Gastrocnemius medialis (tissue), 4 donors: ENCODE measurements around the gene ZNF710. TPM values are rescaled to one million over a fixed set of nuclear protein-coding genes. Genes with fewer than 3 reads are reported as not detected.
A peak's percentile ranks its signal among the peaks of the same experiment; 100 is the strongest.

ENCODE experiments used
- ATAC-seq, 2 donors: fragments of 150-250 bp; one replicate each; pipeline ENCODE4 v1.9.1; 2016
- DNase-seq, 2 donors: peaks; one replicate each; pipeline ENCODE4 v3.0.0-alpha.2; 2019
- H3K27ac ChIP-seq, 4 donors: fragments of 200-600 bp; sonication (generic); 1 replicate in 1 of 4; 2 replicates in 3 of 4; pipeline ENCODE4 v1.5.1; 2016 to 2018; ENCODE audit warnings: mild to moderate bottlenecking in 2 of 4, moderate library complexity in 1 of 4
- H3K27me3 ChIP-seq, 3 donors: fragments of 200-600 bp; sonication (generic) in 2 of 3; 1 replicate in 1 of 3; 2 replicates in 2 of 3; pipeline versions ENCODE4 v1.5.1 to v1.6.0; 2016 to 2019; ENCODE audit warnings: mild to moderate bottlenecking in 1 of 3, moderate library complexity in 1 of 3
- H3K36me3 ChIP-seq, 2 donors: fragments of 200-600 bp; sonication (generic) in 1 of 2; one replicate each; pipeline ENCODE4 v1.5.1; 2017 to 2018
- H3K4me1 ChIP-seq, 2 donors: fragments of 200-600 bp; sonication (generic) in 1 of 2; one replicate each; pipeline ENCODE4 v1.5.1; 2016 to 2017; ENCODE audit warnings: mild to moderate bottlenecking in 2 of 2
- H3K4me3 ChIP-seq, 4 donors: fragments of 200-600 bp; sonication (generic) in 3 of 4; 1 replicate in 1 of 4; 2 replicates in 3 of 4; pipeline ENCODE4 v1.5.1; 2016 to 2019; ENCODE audit warnings: mild to moderate bottlenecking in 2 of 4
- H3K9me3 ChIP-seq, 3 donors: fragments of 200-600 bp; sonication (generic) in 2 of 3; 1 replicate in 1 of 3; 2 replicates in 2 of 3; pipeline ENCODE4 v1.5.1; 2016 to 2019
- POLR2A ChIP-seq, 2 donors: fragments of 450-650 bp; IDR thresholded peaks; one replicate each; pipeline ENCODE4 v1.6.1; 2017; ENCODE audit warnings: antibody characterized with exemption in 2 of 2, mild to moderate bottlenecking in 2 of 2, moderate library complexity in 2 of 2
- in situ Hi-C, 4 donors: fragments of 200-750 bp; cut with MboI; loops; one replicate each; pipeline versions ENCODE4 v1.15.0 to v1.8.0; 2017; ENCODE audit warnings: low sequenced_read_pairs in 4 of 4
- intact Hi-C: fragments of 100-400 bp; cut with DNase I; formaldehyde crosslinking; loops from one replicate; pipeline ENCODE4 v1.15.1; 2023; ENCODE audit warnings: low total_unique reads
- total RNA-seq, 4 donors: library from RNA; depleted of rRNA; stranded (reverse); fragments of >200 nt; gene quantifications; one replicate each; pipeline versions ENCODE4 v1.1.0 to v1.2.3, GENCODE V29; 2016
- TF ChIP-seq, protein P1 (sequence below), 5 experiments: fragments of 450-650 bp in 3 of 5; fragments of 200-600 bp in 2 of 5; sonication (generic) in 2 of 5; IDR thresholded peaks in 4 of 5; conservative IDR thresholded peaks in 1 of 5; 1 replicate in 4 of 5; 2 replicates in 1 of 5; pipeline ENCODE4 v1.5.1; 2016 to 2019; ENCODE audit warnings: antibody characterized with exemption in 5 of 5, mild to moderate bottlenecking in 3 of 5, moderate library complexity in 3 of 5

Gene ZNF710
- total RNA-seq, 4 donors from 2014 or later, result 2.6 to 5.4 (median 3.2) TPM

DNA sequence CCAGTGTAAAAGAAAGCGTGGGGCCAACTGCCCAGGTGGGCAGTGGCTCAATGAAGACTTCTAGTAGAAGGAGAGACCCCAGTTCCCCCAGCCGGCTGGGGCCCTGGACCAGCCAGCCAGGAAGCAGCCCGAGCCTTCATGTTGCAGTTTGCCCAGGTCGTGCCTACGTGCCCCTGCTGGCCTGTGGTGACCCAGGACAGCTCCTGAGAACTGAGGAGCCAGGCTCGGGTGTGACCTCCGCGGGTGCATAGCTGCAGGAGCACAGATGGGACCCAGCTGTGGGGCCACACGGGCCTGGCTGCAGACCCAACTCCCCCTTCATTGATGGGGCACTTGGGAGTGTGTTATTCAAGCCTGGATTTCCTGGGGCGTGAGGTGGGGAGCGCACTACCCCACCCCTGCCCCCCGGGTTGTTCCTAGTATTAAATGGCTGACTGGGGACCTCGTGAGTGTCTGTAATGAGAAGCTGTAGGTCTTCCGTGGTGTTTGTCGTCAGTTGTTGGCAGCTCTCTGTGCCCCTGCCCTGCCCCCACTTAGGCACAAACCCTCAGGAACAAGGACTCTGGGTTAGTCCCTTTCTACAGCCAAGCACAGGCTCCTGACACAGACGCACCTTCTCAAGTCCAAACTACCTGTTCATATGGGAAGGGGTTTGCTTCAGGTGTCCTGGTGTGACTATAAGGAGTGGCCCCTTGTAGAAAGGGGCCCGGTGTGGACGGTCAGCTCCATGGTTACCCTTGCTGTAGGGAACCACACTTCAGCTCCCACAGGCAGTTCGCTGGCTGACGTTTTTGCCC, 62.0 kb downstream of the ZNF710 start:
- Histone ChIP-seq H3K27ac (peak overlapping the region; percentile 77 to 89 (median 82)), H3K4me3 (no peak overlapping the region), H3K4me1 (peaks cover 49 to 52% of the 10 kb centered on the region in 2 donors), H3K27me3 (no peaks in the 10 kb centered on the region), H3K36me3 (no peaks in the 10 kb centered on the region), H3K9me3 (no peaks in the 10 kb centered on the region)
- TF ChIP-seq POLR2A (IDR thresholded peaks at IDR 0.05), result no peak
- TF ChIP-seq, protein P1, sequence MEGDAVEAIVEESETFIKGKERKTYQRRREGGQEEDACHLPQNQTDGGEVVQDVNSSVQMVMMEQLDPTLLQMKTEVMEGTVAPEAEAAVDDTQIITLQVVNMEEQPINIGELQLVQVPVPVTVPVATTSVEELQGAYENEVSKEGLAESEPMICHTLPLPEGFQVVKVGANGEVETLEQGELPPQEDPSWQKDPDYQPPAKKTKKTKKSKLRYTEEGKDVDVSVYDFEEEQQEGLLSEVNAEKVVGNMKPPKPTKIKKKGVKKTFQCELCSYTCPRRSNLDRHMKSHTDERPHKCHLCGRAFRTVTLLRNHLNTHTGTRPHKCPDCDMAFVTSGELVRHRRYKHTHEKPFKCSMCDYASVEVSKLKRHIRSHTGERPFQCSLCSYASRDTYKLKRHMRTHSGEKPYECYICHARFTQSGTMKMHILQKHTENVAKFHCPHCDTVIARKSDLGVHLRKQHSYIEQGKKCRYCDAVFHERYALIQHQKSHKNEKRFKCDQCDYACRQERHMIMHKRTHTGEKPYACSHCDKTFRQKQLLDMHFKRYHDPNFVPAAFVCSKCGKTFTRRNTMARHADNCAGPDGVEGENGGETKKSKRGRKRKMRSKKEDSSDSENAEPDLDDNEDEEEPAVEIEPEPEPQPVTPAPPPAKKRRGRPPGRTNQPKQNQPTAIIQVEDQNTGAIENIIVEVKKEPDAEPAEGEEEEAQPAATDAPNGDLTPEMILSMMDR (IDR thresholded peaks at IDR 0.05 in 4 of 5, conservative IDR thresholded peaks at IDR 0.05 in 1 of 5), result no peak
- in situ Hi-C loops, result no loop called here
- intact Hi-C loops, result no loop called here
- no peak for DNase-seq
- ATAC-seq, result peak; percentile 16 to 20

DNA sequence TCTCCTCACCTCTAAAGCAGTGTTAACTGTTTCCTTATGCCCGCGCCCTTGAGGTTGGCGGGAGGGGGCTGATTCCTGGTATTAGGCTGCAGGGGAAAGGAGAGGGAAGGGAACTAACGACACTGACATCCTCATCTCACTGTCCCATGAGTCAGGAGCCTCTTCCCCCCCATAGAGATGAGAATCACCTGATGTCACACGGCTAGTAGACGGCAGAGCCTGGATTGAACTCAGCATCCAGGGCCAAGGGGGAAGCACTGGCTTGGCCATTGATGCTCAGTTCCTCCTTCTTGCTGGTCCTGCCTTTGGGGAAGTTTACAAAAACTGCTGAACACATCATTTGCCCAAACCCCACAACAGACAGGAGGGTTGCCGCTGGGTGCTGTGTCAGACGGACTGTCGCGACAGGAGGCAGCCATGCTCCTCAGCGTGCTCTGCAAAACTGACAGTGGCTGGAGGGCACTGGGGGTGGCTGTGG, 62.7 kb downstream of the ZNF710 start:
- H3K27ac ChIP-seq, result peak overlapping the region; percentile 77 to 89 (median 82)
- H3K4me3 ChIP-seq, result no peak overlapping the region
- no peaks in the 10 kb centered on the region for H3K27me3 ChIP-seq
- DNase-seq, result peak in 1 of 2 donors; percentile 37
- no peak for ATAC-seq
- H3K36me3 ChIP-seq, result no peaks in the 10 kb centered on the region
- H3K4me1 ChIP-seq, result peaks cover 49 to 52% of the 10 kb centered on the region in 2 donors
- in situ Hi-C loops (no loop called here), intact Hi-C loops (no loop called here)
- TF ChIP-seq, protein P1 (IDR thresholded peaks at IDR 0.05 in 4 of 5, conservative IDR thresholded peaks at IDR 0.05 in 1 of 5), result no peak
- TF ChIP-seq POLR2A (IDR thresholded peaks at IDR 0.05), result no peak
- H3K9me3 ChIP-seq, result no peaks in the 10 kb centered on the region

DNA sequence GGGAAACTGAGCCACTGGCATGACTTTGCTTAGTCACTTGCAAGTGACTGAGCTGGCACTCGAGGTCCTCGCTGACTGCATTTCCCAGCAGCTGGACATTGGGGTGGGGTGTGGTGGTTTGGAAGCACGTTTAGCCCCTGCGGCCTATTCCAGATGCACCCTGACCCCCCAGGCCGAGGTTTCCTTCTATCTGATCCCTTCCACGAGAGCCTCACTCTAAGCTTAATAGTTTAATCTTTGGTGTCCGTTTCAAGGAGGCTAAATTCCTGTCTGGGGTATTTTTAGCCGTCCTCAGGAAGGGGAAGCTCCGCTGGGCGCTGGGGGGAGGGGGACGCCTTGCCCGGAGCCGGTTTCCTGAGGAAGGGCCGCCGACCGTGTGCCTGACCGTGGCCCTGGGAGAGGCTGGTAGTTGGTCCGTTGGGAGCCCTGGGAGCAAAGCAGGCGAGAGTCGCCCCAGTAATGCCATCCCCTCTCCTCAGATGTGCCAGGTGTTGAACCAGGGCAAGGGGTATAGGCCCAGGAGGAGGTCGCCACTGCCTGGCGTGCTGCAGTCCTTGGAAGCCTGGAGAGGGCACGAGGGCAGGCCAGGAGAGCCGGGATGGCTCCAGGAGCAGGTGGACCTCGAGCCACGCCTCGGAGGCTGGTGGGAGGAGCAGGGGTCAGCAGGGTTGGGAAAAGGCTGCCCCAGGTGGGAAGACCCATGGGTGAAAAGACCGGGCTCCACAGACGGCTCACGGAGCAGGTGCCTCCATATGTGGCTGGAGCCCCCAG, 64.0 kb downstream of the ZNF710 start:
- DNase-seq (peak; percentile 29 to 56), ATAC-seq (peak; percentile 49 to 74)
- peaks cover 49 to 52% of the 10 kb centered on the region in 2 donors for H3K4me1 ChIP-seq
- peak overlapping the region; percentile 1 to 28 (median 13) for H3K4me3 ChIP-seq
- H3K36me3 ChIP-seq, result no peaks in the 10 kb centered on the region
- no peaks in the 10 kb centered on the region for H3K27me3 ChIP-seq
- in situ Hi-C loops, result no loop called here
- TF ChIP-seq POLR2A (IDR thresholded peaks at IDR 0.05), result peak in 1 of 2 donors; percentile 17
- TF ChIP-seq, protein P1 (IDR thresholded peaks at IDR 0.05 in 4 of 5, conservative IDR thresholded peaks at IDR 0.05 in 1 of 5), result no peak
- peak overlapping the region; percentile 77 to 89 (median 82) for H3K27ac ChIP-seq
- H3K9me3 ChIP-seq, result no peaks in the 10 kb centered on the region
- intact Hi-C loops, result no loop called here

DNA sequence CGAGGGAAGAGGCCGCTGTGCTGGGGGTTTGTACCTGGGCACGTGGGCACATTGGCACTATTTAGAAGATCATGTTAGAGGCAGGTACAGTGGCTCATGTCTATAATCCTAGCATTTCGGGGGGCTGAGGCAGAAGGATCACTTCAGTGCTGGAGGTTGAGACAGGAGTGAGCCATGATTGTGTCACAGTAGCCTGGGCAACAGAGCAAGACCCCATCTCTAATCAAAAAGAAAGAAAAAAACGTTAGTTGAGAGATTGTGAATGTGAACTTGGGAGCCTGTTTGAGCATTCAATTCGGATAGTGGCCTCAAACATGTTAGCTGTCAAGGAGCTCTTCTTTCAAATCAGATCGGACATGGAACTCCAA, 64.5 kb downstream of the ZNF710 start:
- in situ Hi-C loops, result no loop called here
- Histone ChIP-seq H3K27ac (peak overlapping the region; percentile 77 to 89 (median 82)), H3K27me3 (no peaks in the 10 kb centered on the region), H3K4me1 (peaks cover 49 to 53% of the 10 kb centered on the region in 2 donors), H3K9me3 (no peaks in the 10 kb centered on the region), H3K36me3 (no peaks in the 10 kb centered on the region), H3K4me3 (no peak overlapping the region)
- intact Hi-C loops, result no loop called here
- ATAC-seq (no peak), DNase-seq (no peak)
- no peak for TF ChIP-seq POLR2A (IDR thresholded peaks at IDR 0.05)
- TF ChIP-seq, protein P1 (IDR thresholded peaks at IDR 0.05 in 4 of 5, conservative IDR thresholded peaks at IDR 0.05 in 1 of 5), result no peak
